ENCODE data around the gene ARPC3. TPM values are rescaled to one million over a fixed set of nuclear protein-coding genes. Genes with fewer than 3 reads are reported as not detected.
A peak's percentile ranks its signal among the peaks of the same experiment; 100 is the strongest.

ARPC3 gene
- total and polyA plus RNA-seq, 9 of the 15 experiments (the other 6 are each of a cell fraction or from before 2014, with no cell fraction given), result 74.2 to 575 (median 345) TPM

- TF ChIP-seq, protein P1, sequence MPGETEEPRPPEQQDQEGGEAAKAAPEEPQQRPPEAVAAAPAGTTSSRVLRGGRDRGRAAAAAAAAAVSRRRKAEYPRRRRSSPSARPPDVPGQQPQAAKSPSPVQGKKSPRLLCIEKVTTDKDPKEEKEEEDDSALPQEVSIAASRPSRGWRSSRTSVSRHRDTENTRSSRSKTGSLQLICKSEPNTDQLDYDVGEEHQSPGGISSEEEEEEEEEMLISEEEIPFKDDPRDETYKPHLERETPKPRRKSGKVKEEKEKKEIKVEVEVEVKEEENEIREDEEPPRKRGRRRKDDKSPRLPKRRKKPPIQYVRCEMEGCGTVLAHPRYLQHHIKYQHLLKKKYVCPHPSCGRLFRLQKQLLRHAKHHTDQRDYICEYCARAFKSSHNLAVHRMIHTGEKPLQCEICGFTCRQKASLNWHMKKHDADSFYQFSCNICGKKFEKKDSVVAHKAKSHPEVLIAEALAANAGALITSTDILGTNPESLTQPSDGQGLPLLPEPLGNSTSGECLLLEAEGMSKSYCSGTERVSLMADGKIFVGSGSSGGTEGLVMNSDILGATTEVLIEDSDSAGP (CRISPR knock-in tag; IDR thresholded peaks at IDR 0.05), result no peak
- no peak for TF ChIP-seq BRD4 (IDR thresholded peaks at IDR 0.05)
- TF ChIP-seq PHF21A (IDR thresholded peaks at IDR 0.05; ENCODE audit: borderline replicate concordance, low read depth), result no peak
- TF ChIP-seq POLR2AphosphoS2 (IDR thresholded peaks at IDR 0.05; ENCODE audit: low read length), result no peak
- TF ChIP-seq, protein P2, sequence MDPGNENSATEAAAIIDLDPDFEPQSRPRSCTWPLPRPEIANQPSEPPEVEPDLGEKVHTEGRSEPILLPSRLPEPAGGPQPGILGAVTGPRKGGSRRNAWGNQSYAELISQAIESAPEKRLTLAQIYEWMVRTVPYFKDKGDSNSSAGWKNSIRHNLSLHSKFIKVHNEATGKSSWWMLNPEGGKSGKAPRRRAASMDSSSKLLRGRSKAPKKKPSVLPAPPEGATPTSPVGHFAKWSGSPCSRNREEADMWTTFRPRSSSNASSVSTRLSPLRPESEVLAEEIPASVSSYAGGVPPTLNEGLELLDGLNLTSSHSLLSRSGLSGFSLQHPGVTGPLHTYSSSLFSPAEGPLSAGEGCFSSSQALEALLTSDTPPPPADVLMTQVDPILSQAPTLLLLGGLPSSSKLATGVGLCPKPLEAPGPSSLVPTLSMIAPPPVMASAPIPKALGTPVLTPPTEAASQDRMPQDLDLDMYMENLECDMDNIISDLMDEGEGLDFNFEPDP (CRISPR knock-in tag; IDR thresholded peaks at IDR 0.05), result no peak
- peak; percentile 75; the same call in 1 of the 2 replicates for TF ChIP-seq NR3C1 (CRISPR knock-in tag; IDR thresholded peaks at IDR 0.05)
- no peak for TF ChIP-seq MITF (IDR thresholded peaks at IDR 0.05)
- TF ChIP-seq ZNF212 (CRISPR knock-in tag; IDR thresholded peaks at IDR 0.05), result no peak
- no peak for TF ChIP-seq SAFB2 (IDR thresholded peaks at IDR 0.05; ENCODE audit: borderline replicate concordance, low read depth, low read length, severe bottlenecking)
- TF ChIP-seq, protein P3, sequence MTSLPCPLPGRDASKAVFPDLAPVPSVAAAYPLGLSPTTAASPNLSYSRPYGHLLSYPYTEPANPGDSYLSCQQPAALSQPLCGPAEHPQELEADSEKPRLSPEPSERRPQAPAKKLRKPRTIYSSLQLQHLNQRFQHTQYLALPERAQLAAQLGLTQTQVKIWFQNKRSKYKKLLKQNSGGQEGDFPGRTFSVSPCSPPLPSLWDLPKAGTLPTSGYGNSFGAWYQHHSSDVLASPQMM (CRISPR knock-in tag; IDR thresholded peaks at IDR 0.05), result no peak
- no peak for TF ChIP-seq MTF1 (CRISPR knock-in tag; IDR thresholded peaks at IDR 0.05; ENCODE audit: borderline replicate concordance)
- TF ChIP-seq IRF1 (CRISPR knock-in tag; IDR thresholded peaks at IDR 0.05; ENCODE audit: borderline replicate concordance), result no peak
- TF ChIP-seq KLF16 (IDR thresholded peaks at IDR 0.05), result peak; percentile 90
- TF ChIP-seq KHSRP (IDR thresholded peaks at IDR 0.05), result no peak
- TF ChIP-seq TEAD1 (CRISPR knock-in tag; IDR thresholded peaks at IDR 0.05), result peak in 1 of 2 experiments; percentile 85; a peak in 2 of 4 replicates
- no peak for TF ChIP-seq PYGO2 (tag; IDR thresholded peaks at IDR 0.05)
- no peak for TF ChIP-seq TCFL5 (CRISPR knock-in tag; conservative IDR thresholded peaks at IDR 0.05)
- TF ChIP-seq ZNF57 (CRISPR knock-in tag; IDR thresholded peaks at IDR 0.05), result no peak
- TF ChIP-seq ETS1 (conservative IDR thresholded peaks at IDR 0.05; ENCODE audit: control insufficient read depth, low read depth, low read length), result no peak
- peak; percentile 92 for TF ChIP-seq CXXC5 (CRISPR knock-in tag; IDR thresholded peaks at IDR 0.05)
- no peak for TF ChIP-seq NFYB (IDR thresholded peaks at IDR 0.05; ENCODE audit: extremely low read depth, insufficient read length)
Observed at GRCh38 chr12:110468214-110469048, 18.3 kb upstream of the ARPC3 start, which contains the start of the genes FAM216A and GPN3 (continued).
